Activated CD4-positive, CD25-positive, alpha-beta regulatory T cell treated with anti-CD3 and anti-CD28 coated beads, Interleukin-2, amount 50 U/mL, for 16 hours (primary cell): Measurements from ENCODE around the gene ILDR2.

ENCODE experiments used
- DNase-seq: peaks from one replicate; pipeline ENCODE4 v3.0.0-alpha.2; 2020; ENCODE audit warnings: low read depth, low spot score

The ILDR2 gene, protein sequence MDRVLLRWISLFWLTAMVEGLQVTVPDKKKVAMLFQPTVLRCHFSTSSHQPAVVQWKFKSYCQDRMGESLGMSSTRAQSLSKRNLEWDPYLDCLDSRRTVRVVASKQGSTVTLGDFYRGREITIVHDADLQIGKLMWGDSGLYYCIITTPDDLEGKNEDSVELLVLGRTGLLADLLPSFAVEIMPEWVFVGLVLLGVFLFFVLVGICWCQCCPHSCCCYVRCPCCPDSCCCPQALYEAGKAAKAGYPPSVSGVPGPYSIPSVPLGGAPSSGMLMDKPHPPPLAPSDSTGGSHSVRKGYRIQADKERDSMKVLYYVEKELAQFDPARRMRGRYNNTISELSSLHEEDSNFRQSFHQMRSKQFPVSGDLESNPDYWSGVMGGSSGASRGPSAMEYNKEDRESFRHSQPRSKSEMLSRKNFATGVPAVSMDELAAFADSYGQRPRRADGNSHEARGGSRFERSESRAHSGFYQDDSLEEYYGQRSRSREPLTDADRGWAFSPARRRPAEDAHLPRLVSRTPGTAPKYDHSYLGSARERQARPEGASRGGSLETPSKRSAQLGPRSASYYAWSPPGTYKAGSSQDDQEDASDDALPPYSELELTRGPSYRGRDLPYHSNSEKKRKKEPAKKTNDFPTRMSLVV

DNA sequence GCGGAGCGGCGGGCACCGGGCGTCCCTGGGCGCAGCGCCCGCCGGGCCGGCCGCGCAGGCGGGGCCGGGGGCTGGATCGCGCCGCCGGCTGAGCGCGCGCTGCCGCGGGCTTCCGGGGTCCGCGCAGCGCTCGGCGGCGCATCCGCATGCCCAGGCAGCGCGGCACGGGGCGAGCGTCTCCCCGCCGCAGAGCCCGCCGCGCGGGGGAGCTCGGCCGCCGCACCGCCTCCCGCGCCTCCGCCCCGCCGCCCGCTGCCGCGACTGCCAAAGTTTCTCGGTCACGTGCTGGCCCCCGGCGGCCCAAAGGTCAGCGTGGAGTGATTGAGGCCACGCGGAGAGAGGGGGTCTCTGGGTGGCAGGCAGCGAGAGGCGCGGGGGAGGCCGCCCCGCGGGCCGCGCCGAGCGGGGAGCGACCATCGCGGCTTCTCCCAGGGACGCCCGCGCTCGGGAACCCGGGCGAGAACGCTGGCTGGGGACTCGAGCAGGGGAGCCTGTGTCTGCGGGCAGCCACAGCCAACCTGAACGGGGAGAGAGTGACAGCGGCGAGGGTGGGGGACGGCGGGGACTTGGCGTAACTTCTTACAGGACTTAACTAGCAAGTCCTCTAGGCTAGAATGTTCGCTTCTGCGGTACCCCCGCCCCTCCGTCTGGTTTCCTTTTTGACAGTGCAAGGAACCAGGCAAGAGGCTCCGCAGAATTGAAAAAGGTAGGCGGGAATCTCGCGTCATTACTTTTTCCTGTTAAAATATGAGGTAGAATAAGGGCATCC lies at the start of gene ILDR2:
Gene ILDR2 (minus strand): TSS at position 180 of the 769 bp plus-strand sequence. CDS start 272 bp downstream, outside the sequence.
- DNase-seq = peak; percentile 15

DNA sequence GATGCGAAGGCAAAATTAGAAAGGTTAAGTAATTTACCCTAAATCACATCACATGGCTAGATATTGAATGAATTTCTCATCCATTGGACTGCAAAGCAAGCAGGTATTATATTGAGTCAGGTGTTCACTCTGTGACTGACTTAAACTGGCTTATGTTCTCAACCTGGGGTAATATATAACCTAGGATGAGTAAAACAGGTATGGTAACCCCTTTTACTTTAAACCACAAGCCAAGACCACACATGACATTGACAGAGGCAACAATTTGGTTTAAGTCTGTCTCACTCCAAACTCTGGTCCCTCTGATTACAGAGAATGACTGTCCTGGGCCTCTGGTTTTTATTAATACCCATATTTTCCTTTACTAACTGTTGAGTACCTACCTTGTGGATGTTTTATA lies 47.0 kb upstream of the ILDR2 start:
- DNase-seq = no peak

DNA sequence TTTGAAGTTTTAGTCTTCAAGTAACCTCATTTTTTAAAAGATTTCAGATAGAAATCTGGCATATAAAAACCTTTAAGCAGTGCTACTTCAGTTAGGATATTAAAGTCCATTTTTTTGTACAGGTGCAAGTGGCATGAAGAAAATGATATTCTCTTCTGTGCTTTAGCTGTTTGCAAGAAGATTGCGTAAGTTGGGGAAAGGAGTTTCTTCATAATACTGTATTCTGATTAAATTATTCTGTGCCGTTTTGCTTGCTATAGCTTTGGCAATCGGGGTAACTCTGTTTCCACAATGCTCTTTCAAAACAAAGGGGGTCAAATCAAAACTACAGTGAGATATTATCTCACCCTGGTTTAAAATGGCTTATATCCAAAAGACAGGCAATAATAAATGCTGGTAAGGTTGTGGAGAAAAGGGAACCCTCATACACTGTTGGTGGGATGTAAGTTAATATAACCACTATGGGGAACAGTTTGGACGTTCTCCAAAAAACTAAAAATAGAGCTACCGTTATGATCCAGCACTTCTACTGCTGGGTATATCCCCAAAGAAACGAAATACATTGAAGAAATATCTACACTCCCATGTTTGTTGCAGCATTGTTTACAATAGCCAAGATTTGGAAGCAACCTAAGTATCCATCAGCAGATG lies 40.9 kb upstream of the ILDR2 start:
- no peak for DNase-seq

DNA sequence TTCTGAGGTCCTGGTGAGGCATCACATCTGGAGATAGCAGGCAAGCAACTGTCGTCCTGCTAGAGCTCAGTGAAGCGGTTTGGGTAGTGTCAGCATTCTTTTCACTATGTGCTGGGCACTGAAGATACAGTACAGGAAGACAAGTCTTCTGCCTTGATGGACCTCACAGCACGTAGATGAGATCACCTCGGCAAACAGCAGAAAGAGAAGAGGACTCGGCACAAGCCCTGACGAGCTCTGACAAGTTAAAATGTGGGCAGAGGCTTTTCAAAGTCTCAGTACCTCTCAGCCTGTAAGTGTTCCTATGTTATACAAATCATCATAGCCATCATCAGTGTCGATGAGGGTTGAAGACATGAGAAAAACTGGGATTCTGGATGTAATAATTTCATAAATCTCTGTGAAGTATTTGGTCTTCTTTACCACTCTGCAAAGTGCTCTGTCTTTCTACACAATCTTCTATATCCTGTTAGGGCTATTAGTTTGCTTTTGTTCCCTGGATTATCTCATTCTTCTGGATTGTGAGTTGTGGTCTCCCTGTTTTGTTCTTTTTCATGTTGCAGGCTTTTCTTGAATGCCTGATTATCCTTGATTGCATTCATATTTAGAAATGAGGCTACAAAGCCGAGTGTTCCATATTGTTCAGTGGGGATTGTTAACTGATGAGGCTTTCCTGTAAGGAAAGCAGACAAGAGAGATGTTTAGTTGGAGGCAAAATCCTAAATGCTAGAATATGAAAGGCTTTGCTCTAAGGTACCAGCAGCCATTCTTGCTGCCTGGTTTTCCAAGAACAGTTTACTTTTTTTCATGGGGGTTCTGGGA lies 38.0 kb upstream of the ILDR2 start:
- no peak for DNase-seq

DNA sequence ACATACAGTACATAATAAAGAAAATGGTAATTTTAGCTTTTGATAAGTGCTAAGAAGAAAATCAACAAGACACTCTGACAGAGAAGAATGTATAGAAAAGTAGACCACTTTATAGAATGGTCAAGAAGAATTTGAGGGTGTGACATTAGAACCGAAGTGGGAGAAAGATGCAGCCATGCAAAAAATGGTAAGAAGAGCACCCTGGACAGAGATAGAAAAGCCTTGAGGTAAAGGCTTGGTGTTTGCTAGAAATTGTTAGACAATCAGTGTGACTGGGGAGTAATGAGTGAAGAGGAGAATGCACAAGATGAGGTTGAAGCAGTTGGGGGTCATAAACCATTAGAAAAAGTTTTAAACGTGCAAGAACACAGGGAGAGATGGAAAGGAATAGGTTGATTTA lies 37.2 kb upstream of the ILDR2 start:
- DNase-seq = no peak

DNA sequence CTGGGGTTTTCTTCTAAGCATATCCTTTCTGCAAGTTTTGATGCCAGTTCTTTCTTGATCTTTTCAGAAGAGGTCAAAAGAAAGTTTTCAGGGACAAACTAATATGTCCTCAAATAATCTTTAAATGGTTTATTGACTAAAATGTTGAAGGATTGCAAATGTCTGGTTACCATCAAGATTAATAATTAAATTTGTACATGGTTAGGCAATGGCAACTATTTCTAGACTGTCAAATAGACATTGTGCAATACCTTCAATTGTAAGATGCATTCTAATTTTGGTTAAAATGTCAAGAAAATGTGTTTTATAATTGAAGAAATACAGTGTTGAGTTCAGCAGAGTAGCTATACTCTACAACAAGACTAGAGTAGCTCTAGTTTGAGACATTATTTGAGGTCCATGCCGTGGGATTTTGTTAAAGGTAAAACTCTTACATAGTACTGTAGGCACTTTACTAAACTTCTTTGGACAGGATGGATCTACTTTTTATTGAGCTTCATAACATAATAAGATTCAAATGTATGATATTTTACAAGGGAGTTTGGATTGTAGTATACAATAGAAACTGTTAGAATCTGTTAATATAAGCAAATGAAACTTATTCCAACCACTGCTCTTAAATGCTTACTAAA lies 36.3 kb upstream of the ILDR2 start:
- DNase-seq = no peak

DNA sequence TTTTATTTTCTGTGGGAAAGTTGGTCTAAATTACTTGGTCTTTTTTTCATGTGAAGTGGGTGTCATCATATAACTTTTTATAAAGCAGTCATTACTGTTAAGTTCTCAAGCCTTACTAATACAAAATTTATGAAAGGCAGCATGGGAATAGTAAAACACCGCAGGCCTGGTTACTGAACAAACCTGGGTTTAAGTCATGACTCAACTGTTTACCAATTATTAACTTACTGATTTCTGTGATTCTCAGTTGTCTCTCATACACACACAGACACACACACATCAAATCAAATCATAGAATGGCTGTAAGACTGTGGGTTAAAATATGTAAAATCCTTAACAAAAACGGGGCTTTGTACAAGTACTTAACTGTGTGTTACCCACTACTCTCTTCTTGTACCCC lies 28.4 kb upstream of the ILDR2 start:
- DNase-seq = no peak

DNA sequence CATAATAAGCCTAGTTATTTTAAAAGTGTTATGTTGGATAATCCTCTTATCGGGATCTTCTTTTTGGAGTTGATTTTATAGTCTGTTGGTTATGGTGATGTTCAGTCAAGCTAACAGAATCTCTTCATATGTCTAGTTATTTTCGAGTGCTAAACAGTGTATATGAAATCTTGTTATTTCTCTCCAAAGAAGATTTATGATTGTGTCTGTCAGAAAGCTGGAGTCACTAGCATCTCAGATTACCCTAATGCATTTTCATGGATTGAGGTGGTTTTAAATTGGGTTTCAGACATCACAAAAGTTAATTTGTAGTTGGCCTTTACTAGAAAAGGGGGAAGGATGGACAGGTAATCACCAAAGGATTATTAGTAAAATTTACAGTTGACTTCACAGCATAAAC lies 27.0 kb upstream of the ILDR2 start:
- no peak for DNase-seq

DNA sequence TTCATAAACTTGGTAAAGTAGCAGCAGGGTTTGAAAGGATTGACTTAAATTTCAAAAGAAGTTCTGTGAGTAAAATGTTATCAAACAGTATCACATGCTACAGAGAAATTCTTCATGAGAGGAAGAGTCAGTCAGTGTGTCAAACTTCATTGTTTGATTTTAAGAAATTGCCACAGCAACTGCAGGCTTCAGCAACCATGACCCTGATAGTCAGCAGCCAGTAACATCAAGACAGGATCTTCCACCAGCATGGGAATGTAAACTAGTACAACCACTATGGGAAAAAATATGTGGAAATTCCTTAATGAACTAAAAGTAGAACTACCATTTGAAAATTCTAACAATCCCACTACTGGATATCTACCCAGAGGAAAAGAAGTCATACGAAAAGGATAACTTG lies 25.2 kb upstream of the ILDR2 start:
- no peak for DNase-seq

DNA sequence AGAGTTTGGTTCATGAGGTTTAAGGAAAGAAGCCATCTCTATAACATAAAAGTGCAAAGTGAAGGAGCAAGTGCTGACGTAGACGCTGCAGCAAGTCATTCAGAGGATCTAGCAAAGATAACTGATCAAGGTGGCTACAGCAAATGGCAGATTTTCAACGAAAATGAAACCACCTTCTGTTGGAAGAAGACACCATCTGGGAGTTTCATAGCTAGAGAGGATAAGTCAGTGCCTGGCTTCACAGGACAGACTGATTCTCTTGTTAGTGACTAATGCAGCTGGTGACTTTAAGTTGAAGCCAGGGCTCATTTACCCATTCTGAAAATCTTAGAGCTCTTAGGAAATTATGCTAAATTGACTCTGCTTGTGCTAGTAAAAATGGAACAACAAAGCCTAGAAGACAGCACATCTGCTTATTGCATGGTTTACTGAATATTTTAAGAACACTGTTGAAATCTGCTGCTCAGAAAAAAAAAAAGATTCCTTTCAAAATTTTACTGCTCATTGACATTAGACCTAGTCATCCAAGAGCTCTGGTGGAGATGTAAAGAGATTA lies 24.2 kb upstream of the ILDR2 start:
- no peak for DNase-seq

DNA sequence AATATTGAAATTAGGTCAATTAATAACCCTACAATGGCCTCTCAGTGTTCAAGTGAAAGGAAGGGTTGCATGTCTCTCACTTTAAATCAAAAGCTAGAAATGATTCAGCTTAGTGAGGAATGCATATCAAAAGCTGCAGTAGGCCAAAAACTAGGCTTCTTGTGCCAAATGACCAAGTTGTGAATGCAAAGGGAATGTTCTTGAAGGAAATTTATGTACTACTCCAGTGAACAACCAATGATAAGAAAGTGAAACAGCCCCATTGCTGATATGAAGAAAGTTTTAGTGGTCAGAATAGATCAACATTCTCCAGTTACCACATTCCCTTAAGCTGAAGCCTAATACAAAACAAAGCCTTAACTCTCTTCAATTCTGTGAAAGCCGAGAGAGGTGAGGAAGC lies 23.7 kb upstream of the ILDR2 start:
- DNase-seq = no peak

DNA sequence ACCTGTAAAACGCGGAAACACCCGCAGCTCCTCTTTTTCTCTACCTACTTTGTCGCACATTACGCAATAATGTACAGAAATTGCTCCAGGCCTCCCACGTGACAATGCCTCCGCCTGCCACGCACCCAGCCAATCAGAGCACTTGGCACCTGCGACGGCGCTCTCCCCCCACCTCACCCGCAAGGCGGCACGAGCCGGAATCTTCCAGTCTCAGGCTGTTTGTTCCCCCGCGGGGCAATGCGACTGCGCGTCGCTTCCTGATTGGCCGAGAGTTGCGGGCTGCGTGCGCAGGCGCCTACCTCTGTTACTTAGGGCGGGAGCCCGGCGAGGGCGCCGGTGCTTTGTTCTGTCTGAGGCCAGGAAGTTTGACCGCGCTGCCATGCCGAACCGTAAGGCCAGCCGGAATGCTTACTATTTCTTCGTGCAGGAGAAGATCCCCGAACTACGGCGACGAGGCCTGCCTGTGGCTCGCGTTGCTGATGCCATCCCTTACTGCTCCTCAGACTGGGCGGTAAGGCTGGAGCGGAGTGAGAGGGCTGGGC lies 13.7 kb upstream of the ILDR2 start, which contains the start of gene MAEL:
Gene MAEL (plus strand): TSS at position 307 of the 542 bp plus-strand sequence. CDS start 73 bp downstream, at position 380.
- DNase-seq = no peak

DNA sequence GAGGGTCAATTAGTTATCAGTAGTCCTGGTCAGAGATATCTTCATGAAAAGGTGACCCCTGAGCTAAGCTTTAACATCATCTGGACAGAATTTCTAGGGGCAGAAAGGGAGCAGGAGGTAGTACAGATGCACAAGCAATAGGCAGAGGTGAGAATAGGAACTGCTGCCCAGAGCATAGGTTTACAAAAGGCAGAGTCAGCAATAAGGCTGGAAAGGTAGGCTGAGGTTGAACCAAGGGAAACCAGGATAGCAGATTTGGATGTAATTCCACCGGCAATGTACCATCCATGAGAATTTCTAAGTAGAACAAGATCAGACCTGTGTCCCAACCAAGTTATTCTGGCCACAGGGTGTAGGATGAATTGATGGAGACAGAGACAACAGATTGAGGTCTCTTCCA lies 6.2 kb upstream of the ILDR2 start:
- DNase-seq = no peak

DNA sequence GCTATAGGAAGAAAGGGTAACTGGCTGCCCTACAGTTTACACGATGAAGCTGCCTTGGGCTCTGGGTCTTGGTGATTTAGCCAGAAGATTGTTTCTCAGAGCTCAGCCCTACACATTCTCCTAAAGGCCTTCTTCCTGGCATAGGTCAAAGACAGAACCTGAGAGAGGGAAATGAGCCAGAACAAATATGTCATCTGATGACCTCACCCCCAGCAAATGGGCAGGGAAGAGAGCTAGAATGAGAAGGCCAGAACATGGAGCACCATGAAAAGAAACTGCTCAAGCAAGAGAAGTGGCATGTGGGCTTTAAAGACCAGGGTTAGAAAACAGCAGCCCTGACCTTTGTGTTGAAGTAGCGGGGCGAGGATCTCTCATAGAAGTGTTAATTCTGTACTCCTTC lies 5.5 kb upstream of the ILDR2 start:
- no peak for DNase-seq

DNA sequence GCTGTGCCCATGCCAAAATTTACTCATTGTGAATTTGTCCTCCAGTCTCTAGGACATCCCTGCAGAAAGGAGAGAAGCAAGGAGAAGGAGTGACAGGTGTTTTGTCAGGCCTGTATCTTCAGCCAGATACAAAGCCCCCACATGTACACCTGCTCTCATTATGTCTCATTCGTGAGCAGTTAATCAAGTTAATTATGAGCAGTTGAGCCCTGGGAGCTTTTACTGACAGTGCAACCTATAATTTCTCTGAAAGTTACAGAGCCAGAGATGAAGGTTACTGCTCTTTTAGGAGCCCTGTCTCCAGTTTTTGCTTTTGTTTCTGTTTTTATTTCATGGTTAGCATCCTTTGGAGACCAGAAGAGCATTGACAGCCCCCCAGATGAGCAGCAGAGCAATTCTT lies 5.0 kb upstream of the ILDR2 start:
- no peak for DNase-seq

DNA sequence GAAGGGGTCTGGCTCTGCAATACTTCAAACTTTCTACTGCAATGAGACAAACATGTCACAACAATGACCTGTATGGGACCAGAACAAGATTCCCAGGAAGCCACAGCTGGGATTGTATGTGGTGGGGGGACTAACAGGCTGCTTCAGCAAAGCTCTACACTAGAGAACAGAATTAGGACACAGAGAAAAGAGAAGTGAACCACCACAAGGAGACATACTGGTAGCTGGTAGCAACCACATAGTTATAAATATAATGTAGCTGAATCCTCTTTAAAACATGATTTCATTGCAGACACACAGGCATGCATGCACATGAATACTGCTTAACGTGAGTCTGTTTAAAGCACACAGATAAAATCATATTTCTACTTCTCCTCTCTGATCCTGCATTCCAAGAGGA lies 3.5 kb upstream of the ILDR2 start:
- DNase-seq = no peak

DNA sequence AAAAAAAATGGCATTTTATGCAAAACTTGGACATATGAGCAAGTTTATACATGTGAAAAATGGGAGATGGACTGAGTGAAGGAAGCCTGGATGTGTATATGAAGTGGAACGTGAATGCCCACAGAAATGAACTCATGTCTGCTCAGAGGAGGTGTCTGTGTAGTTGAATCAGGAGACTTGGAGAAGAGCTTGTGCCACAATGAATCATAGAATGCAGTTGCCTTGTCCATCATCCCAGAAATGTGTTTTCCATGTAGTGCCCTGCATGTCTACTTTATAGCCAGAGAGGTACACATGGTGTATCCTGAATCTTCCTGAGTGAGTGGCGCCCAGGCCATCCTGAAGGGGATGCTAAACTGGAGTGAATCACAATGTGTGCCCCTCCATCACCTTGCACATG lies 2.6 kb upstream of the ILDR2 start:
- DNase-seq = no peak

DNA sequence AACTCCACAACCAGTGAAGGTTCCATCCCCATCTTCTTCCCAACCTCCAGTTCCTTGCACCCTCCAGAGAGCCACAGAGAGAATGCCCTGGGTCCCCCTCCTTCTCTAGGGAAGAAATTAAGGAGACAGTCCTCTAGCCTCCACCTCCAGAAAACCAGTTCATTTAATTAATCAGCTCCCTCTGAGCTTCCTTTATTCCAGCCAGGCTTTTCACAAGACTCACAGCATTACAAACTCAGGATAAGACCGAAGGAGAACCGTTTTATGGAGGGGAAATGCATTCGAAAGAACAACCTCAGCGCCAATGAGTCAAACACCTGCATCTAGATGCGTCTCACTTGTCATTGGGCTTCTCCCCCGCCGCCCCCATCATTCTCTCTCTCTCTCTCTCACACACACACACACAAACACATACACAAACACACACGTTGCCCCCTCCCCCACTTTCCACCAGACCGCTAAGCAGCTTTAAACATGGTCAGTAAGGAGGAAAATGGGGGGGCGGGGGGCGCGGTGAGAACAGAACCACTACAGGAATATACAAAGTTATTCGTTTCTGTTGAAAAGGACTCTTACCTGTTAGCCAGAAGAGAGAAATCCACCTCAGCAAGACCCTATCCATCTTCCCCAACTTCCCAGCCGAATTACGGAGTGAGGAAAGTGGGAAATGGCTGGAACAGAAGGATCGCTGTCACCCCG lies 544 bp downstream of the ILDR2 start:
- DNase-seq = no peak

DNA sequence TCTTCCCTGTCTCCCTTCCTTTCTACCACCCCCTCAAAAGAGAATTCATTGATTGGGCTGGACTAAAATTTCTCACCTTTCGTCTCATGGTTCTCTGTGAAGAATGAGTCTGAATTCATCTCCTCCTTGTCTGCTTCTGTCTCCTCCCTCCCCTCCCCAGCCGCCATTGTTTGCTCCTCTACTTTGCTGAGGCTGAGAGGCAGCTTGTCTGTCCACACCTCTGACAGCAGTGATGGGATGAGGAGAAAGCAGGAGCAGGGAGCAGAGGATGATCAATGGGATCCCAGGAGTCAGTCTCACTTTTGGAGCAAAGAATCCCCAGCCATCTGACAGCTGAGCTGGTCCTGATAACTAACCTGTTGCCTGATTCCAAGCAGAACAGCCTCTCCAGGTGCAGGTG lies 2.5 kb downstream of the ILDR2 start:
- DNase-seq = no peak
